A673 (cell line): ENCODE results near the gene STOX2. TPM values are rescaled to one million over a fixed set of nuclear protein-coding genes. Genes with fewer than 3 reads are reported as not detected.

Experiments used
- BruUV-seq: library from RNA; stranded (reverse); fragments of 400-500 nt; replicated peaks from 2 replicates; lab custom pipeline; 2021; lab: Mats Ljungman, UMichigan
- CTCF ChIA-PET: fragments of 300-600 bp; sonication (Branson Sonifier 250); formaldehyde crosslinking; loops from one replicate; lab custom pipeline; 2022; ENCODE audit warnings: antibody characterized with exemption; lab: Charles Lee
- POLR2A ChIA-PET: fragments of 300-600 bp; sonication (Branson Sonifier 250); formaldehyde crosslinking; loops from one replicate; lab custom pipeline; 2022; ENCODE audit warnings: antibody characterized with exemption; ENCODE audit not compliant: low non-redundant PET; lab: Charles Lee
- DNase-seq: peaks from one replicate; pipeline ENCODE4 v3.0.0-alpha.2; 2015; ENCODE audit warnings: low spot score
- H3K27ac ChIP-seq: fragments of 200-600 bp; sonication (generic); 2 replicates; pipeline ENCODE4 v1.5.1; 2016; ENCODE audit warnings: mixed run types, low read depth, mild to moderate bottlenecking, mixed read lengths, antibody characterized with exemption, low read length; ENCODE audit not compliant: poor library complexity, severe bottlenecking
- H3K27me3 ChIP-seq: fragments of 200-600 bp; sonication (generic); replicated peaks from 2 replicates; pipeline ENCODE4 v1.6.1; 2017; ENCODE audit warnings: mixed run types, low read depth, mild to moderate bottlenecking, mixed read lengths, antibody characterized with exemption, low read length; ENCODE audit not compliant: insufficient read depth, poor library complexity
- H3K36me3 ChIP-seq: fragments of 200-600 bp; sonication (generic); 2 replicates; pipeline ENCODE4 v1.6.1; 2016; ENCODE audit warnings: mixed run types, mild to moderate bottlenecking, mixed read lengths, antibody characterized with exemption, low read length; ENCODE audit not compliant: insufficient read depth, poor library complexity, severe bottlenecking
- H3K4me1 ChIP-seq: fragments of 200-600 bp; sonication (generic); 2 replicates; pipeline ENCODE4 v1.6.1; 2017; ENCODE audit warnings: mixed run types, mild to moderate bottlenecking, mixed read lengths, antibody characterized with exemption, low read length; ENCODE audit not compliant: insufficient read depth, poor library complexity, severe bottlenecking
- H3K4me3 ChIP-seq: fragments of 200-600 bp; sonication (generic); 2 replicates; pipeline ENCODE4 v1.5.1; 2016; ENCODE audit warnings: low read depth, mixed run types, mild to moderate bottlenecking, mixed read lengths, low read length; ENCODE audit not compliant: poor library complexity, severe bottlenecking
- H3K9me3 ChIP-seq: fragments of 200-600 bp; sonication (generic); 2 replicates; pipeline ENCODE4 v1.6.1; 2016; ENCODE audit warnings: mixed run types, low read depth, mild to moderate bottlenecking, mixed read lengths, antibody characterized with exemption, low read length; ENCODE audit not compliant: poor library complexity, severe bottlenecking
- EZH2 ChIP-seq: fragments of 200-600 bp; sonication (generic); IDR thresholded peaks from 2 replicates; pipeline ENCODE4 v1.6.1; 2017; ENCODE audit warnings: borderline replicate concordance, low read depth, mild to moderate bottlenecking, mixed read lengths, antibody characterized with exemption, low read length; ENCODE audit not compliant: poor library complexity, severe bottlenecking
- intact Hi-C: fragments of 100-400 bp; cut with micrococcal nuclease; formaldehyde crosslinking; loops from one replicate; pipeline ENCODE4 v1.10.0; 2022; ENCODE audit not compliant: unreplicated experiment
- total RNA-seq: library from RNA; stranded (reverse); gene quantifications from 2 replicates; pipeline ENCODE4 v1.2.3, GENCODE V29; 2021
- TF ChIP-seq, protein P1 (sequence below): fragments of 300-800, 200-600 bp; sonication (generic); conservative IDR thresholded peaks from 2 replicates; pipeline ENCODE4 v1.5.1; 2017; ENCODE audit warnings: low read depth, mild to moderate bottlenecking, antibody characterized with exemption, low read length, moderate library complexity, mixed read lengths

The STOX2 gene
- total RNA-seq, 1 experiment from 2014 or later: 2.9 TPM

GRCh38 chr4:183977707-183978106, 72.6 kb downstream of the STOX2 start:
- Histone ChIP-seq H3K27me3 (no peaks in the 10 kb centered on the region), H3K9me3 (no peaks in the 10 kb centered on the region), H3K27ac (no peak overlapping the region), H3K4me1 (no peaks in the 10 kb centered on the region), H3K4me3 (no peak overlapping the region), H3K36me3 (no peaks in the 10 kb centered on the region)
- ChIA-PET CTCF (no interaction called here), POLR2A (no interaction called here)
- TF ChIP-seq, protein P1, sequence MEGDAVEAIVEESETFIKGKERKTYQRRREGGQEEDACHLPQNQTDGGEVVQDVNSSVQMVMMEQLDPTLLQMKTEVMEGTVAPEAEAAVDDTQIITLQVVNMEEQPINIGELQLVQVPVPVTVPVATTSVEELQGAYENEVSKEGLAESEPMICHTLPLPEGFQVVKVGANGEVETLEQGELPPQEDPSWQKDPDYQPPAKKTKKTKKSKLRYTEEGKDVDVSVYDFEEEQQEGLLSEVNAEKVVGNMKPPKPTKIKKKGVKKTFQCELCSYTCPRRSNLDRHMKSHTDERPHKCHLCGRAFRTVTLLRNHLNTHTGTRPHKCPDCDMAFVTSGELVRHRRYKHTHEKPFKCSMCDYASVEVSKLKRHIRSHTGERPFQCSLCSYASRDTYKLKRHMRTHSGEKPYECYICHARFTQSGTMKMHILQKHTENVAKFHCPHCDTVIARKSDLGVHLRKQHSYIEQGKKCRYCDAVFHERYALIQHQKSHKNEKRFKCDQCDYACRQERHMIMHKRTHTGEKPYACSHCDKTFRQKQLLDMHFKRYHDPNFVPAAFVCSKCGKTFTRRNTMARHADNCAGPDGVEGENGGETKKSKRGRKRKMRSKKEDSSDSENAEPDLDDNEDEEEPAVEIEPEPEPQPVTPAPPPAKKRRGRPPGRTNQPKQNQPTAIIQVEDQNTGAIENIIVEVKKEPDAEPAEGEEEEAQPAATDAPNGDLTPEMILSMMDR: no peak
- TF ChIP-seq EZH2: no peak
- intact Hi-C loops: no loop called here
- BruUV-seq: no TSS peak
- DNase-seq: no peak

DNA sequence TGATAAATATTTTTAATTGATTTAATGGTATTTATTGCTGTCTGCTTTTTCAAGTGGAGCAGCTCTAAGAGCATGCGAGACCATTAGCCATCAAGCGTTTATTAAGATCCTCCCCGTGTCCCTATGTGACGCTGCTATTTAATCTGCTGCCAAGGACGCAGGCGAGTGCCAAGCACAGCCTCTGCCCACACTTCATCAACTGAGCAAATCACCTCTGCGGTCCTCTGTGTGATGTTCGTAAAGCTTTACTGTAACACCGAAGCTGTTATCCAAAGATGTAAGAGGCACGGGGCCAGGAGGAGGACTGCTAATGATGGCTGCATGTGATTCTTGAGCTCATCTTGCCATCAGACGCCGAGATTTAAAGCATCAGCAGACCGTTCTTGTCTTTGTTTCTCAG, 79.5 kb downstream of the STOX2 start:
- Histone ChIP-seq H3K27ac (no peak overlapping the region), H3K36me3 (no peaks in the 10 kb centered on the region), H3K4me3 (no peak overlapping the region), H3K4me1 (peaks cover 11% of the 10 kb centered on the region), H3K27me3 (no peaks in the 10 kb centered on the region), H3K9me3 (no peaks in the 10 kb centered on the region)
- TF ChIP-seq, protein P1: no peak
- no peak for TF ChIP-seq EZH2
- BruUV-seq: no TSS peak
- intact Hi-C loops: loop anchor here (10.0 kb wide), 1 partner anchor 180 kb away; no protein-coding TSS in a partner anchor
- ChIA-PET POLR2A (no interaction called here), CTCF (no interaction called here)
- no peak for DNase-seq

- Histone ChIP-seq H3K9me3 (no peaks in the 10 kb centered on the region), H3K36me3 (no peaks in the 10 kb centered on the region), H3K4me3 (no peak overlapping the region), H3K27me3 (no peaks in the 10 kb centered on the region), H3K4me1 (peaks cover 11% of the 10 kb centered on the region), H3K27ac (no peak overlapping the region)
- TF ChIP-seq, protein P1: no peak
- no peak for TF ChIP-seq EZH2
- DNase-seq: no peak
- no TSS peak for BruUV-seq
- intact Hi-C loops: loop anchor here (10.0 kb wide), 1 partner anchor 179 kb away; no protein-coding TSS in a partner anchor
- POLR2A ChIA-PET: interaction anchor here (0.6 kb wide), 1 partner anchor 78 kb away, joined by 3 read pairs; no protein-coding TSS in a partner anchor
- CTCF ChIA-PET: no interaction called here
Observed at GRCh38 chr4:183985786-183986185, 80.7 kb downstream of the STOX2 start.
